ENCODE data around the gene KBTBD2.
"Not testable (repeated sequence)": the region's sequence is repeated elsewhere in the genome, so short reads cannot be mapped to it uniquely, and the experiment has no call there.

Gene KBTBD2

DNA sequence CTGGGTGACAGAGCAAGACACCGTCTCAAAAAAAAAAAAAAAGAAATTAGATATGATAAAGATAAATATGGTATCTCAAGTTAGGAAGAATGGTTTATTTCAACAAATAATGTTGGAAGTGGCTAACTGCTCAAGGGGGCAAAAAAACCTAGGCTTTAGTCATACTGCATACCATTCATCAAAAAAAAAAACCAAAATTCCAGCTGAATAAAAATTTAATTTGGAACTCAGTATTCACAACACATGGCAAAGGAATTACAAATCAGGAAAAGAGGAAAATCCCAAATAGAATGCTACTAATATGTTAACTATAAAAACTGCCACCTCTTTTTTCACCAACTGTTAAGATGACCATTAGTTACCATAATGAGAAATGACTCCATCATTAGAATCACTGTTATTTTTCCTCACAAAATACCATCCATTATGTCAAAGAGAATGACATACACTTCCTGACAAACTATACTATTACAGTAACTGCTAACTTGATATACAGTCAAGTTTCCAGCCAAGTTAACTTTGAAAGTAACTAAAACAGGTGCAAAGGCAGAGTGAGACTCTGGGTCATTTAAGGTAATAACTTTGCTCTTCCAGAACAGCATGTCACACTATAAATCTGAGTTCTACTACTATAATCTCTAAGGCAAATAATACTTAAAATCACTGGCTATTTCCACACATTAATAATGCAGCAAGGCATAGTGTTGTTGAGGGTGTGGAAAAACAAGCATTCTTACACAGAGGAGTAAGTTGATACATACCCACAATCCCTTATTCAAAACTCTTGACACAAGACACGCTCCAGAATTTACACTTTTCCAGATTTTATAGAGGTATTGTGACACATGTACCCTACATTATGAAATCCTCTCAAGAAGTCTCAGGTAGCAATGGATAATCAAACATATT, 10.2 kb downstream of the KBTBD2 start:
- Mint-ChIP-seq H3K27me3 (ENCODE audit: low read depth) (no peaks in the 10 kb centered on the region), H3K9me3 (no peaks in the 10 kb centered on the region), H3K4me3 (no peak overlapping the region), H3K4me1 (peaks cover 23% of the 10 kb centered on the region), H3K36me3 (ENCODE audit: low read depth) (peaks cover 15% of the 10 kb centered on the region), H3K27ac (peak overlapping the region; percentile 9 to 60 (median 41))
- TF ChIP-seq, protein P1, sequence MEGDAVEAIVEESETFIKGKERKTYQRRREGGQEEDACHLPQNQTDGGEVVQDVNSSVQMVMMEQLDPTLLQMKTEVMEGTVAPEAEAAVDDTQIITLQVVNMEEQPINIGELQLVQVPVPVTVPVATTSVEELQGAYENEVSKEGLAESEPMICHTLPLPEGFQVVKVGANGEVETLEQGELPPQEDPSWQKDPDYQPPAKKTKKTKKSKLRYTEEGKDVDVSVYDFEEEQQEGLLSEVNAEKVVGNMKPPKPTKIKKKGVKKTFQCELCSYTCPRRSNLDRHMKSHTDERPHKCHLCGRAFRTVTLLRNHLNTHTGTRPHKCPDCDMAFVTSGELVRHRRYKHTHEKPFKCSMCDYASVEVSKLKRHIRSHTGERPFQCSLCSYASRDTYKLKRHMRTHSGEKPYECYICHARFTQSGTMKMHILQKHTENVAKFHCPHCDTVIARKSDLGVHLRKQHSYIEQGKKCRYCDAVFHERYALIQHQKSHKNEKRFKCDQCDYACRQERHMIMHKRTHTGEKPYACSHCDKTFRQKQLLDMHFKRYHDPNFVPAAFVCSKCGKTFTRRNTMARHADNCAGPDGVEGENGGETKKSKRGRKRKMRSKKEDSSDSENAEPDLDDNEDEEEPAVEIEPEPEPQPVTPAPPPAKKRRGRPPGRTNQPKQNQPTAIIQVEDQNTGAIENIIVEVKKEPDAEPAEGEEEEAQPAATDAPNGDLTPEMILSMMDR (IDR thresholded peaks at IDR 0.05; ENCODE audit: unreplicated experiment in 3 of 3) = no peak

DNA sequence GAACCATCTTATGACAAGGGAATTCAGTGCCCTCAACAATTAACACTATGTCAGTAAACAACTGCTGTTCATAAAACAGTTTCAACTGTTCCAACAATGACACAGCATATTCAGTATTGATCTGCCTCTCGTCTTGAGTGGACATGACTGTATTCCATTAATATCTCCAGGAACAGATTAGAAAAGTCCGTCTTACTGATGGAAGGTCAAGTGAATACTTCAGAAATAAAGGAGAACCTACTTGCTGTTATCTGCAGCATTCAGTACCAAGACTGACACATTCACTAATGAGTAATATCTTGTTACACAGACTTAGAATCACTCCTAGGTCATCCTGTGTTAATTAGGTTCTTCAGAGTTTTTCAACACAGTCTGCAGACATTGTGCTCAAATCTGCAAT, 12.1 kb downstream of the KBTBD2 start:
- TF ChIP-seq, protein P1 (IDR thresholded peaks at IDR 0.05; ENCODE audit: unreplicated experiment in 3 of 3) = no peak
- no peaks in the 10 kb centered on the region for H3K27me3 Mint-ChIP-seq (ENCODE audit: low read depth)
- no peak overlapping the region for H3K4me3 Mint-ChIP-seq
- H3K9me3 Mint-ChIP-seq = no peaks in the 10 kb centered on the region
- H3K36me3 Mint-ChIP-seq (ENCODE audit: low read depth) = peaks cover 30% of the 10 kb centered on the region
- H3K4me1 Mint-ChIP-seq = peaks cover 18% of the 10 kb centered on the region
- peak overlapping the region in 1 of 3 experiments; percentile 51 for H3K27ac Mint-ChIP-seq

DNA sequence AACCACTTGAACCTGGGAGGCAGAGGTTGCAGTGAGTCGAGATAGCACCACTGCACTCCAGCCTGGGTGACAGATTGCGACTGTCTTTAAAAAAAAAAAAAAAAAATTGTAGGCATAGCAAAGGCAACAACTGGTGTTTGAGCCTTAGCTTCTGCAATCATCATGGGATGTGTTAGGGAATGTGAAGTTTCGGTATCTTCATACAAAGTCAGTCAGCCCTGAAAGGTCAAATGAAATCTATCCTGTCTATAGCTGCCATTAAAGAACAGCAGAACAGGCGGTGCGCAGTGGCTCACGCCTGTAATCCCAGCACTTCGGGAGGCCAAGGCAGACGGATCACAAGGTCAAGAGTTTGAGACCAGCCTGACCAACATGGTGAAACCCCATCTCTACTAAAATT, 13.5 kb downstream of the KBTBD2 start:
- H3K27ac Mint-ChIP-seq; H3K27me3 Mint-ChIP-seq (ENCODE audit: low read depth); H3K4me3 Mint-ChIP-seq; H3K9me3 Mint-ChIP-seq: not testable (repeated sequence)
- peaks cover 39% of the 10 kb centered on the region for H3K36me3 Mint-ChIP-seq (ENCODE audit: low read depth)
- peaks cover 18% of the 10 kb centered on the region for H3K4me1 Mint-ChIP-seq

DNA sequence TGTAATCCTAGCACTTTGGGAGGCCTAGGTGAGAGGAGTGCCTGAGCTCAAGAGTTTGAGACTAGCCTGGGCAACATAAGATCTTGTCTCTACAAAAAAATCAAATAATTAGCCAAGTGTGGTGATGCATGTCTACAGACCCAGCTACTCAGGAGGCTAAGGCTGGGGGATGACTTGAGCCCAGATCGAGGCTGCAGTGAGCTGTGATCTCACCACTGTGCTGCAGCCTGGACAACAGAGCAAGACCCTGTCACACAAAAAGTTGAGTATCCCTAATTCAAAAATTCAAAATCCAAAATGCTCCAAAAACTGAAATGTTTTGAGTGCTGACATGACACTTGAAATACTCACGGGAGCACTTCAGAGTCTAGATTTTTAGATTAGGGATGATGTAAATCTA, 19.1 kb downstream of the KBTBD2 start:
- Mint-ChIP-seq H3K36me3 (ENCODE audit: low read depth) (peaks cover 75% of the 10 kb centered on the region), H3K4me1 (no peaks in the 10 kb centered on the region), H3K4me3 (no peak overlapping the region), H3K27ac (no peak overlapping the region), H3K27me3 (ENCODE audit: low read depth) (no peaks in the 10 kb centered on the region), H3K9me3 (no peaks in the 10 kb centered on the region)
- TF ChIP-seq, protein P1 (IDR thresholded peaks at IDR 0.05; ENCODE audit: unreplicated experiment in 3 of 3) = no peak

DNA sequence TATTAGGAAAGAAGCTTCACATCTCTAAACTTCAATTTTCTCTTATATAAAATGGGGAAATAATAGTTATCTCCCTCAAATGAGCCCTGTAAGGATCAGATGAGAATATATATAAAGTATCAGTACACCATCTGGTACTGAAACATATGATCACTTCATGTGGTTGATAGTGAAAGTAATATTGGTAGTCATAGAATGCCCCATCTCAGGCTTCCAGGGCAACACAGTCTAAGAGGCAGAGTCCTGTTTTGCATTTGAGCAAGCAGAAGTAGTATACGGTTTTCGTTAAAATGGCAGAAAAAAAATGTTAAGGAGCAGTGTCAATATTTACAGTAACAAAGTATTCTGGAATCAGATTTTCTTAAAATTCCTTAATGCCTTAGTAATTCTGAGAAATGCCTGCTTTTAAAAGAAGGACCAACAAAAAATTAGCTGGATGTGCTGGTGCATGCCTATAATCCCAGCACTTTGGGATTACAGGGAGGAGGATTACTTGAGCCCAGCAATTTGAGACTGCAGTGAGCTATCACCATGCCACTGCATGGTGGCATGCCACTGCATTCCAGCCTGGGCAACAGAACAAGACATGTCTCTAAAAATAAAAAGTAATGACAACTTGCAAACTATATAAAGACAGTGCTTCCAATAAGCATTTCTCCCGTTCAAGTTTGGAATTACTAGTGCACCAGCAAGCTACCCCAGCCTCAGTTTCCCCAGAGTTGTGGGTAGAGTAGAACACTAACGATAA, 19.8 kb downstream of the KBTBD2 start:
- TF ChIP-seq, protein P1 (IDR thresholded peaks at IDR 0.05; ENCODE audit: unreplicated experiment in 3 of 3) = no peak
- H3K4me1 Mint-ChIP-seq = no peaks in the 10 kb centered on the region
- H3K27ac Mint-ChIP-seq = no peak overlapping the region
- H3K36me3 Mint-ChIP-seq (ENCODE audit: low read depth) = peaks cover 81% of the 10 kb centered on the region
- no peaks in the 10 kb centered on the region for H3K27me3 Mint-ChIP-seq (ENCODE audit: low read depth)
- H3K9me3 Mint-ChIP-seq = no peaks in the 10 kb centered on the region
- no peak overlapping the region for H3K4me3 Mint-ChIP-seq

DNA sequence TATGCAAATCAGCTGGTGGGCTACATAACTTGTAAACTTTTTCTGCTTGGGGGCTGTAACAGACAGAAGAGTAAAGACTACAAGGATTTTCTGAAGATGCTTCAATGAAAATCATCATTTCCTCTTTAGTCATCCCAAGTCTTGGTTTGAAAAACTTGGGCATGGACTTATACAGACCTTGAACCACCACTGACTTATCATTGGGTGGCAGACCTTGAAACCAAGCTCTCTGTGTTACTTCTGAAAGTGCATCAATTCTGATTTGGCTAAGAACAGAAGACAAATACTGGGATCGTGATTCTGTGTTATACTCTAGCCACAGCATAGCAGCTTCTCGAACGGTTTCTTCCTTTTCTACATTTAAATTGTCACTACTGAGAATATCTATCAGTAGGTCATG, 21.3 kb downstream of the KBTBD2 start:
- Mint-ChIP-seq H3K27me3 (ENCODE audit: low read depth) (no peaks in the 10 kb centered on the region), H3K36me3 (ENCODE audit: low read depth) (peaks cover 86% of the 10 kb centered on the region), H3K9me3 (peaks cover 8% of the 10 kb centered on the region), H3K4me3 (no peak overlapping the region), H3K27ac (no peak overlapping the region), H3K4me1 (no peaks in the 10 kb centered on the region)
- TF ChIP-seq, protein P1 (IDR thresholded peaks at IDR 0.05; ENCODE audit: unreplicated experiment in 3 of 3) = no peak
